ENCODE data around the gene MED17.

MED17 gene

GRCh38 chr11:93791493-93791892 lies 7.4 kb downstream of the MED17 start:
- Mint-ChIP-seq H3K9me3 (no peaks in the 10 kb centered on the region), H3K4me1 (peaks cover 16% of the 10 kb centered on the region), H3K27ac (no peak overlapping the region), H3K27me3 (ENCODE audit: low read depth) (no peaks in the 10 kb centered on the region), H3K4me3 (no peak overlapping the region), H3K36me3 (ENCODE audit: low read depth) (peaks cover 86% of the 10 kb centered on the region)
- no peak for TF ChIP-seq CTCF (IDR thresholded peaks at IDR 0.05; ENCODE audit: unreplicated experiment in 3 of 3)

- Mint-ChIP-seq H3K4me3 (no peak overlapping the region), H3K4me1 (no peaks in the 10 kb centered on the region), H3K9me3 (no peaks in the 10 kb centered on the region), H3K36me3 (ENCODE audit: low read depth) (peaks cover 75% of the 10 kb centered on the region), H3K27ac (no peak overlapping the region), H3K27me3 (ENCODE audit: low read depth) (no peaks in the 10 kb centered on the region)
- no peak for TF ChIP-seq CTCF (IDR thresholded peaks at IDR 0.05; ENCODE audit: unreplicated experiment in 3 of 3)
Observed at GRCh38 chr11:93796441-93797231, 12.6 kb downstream of the MED17 start.

DNA sequence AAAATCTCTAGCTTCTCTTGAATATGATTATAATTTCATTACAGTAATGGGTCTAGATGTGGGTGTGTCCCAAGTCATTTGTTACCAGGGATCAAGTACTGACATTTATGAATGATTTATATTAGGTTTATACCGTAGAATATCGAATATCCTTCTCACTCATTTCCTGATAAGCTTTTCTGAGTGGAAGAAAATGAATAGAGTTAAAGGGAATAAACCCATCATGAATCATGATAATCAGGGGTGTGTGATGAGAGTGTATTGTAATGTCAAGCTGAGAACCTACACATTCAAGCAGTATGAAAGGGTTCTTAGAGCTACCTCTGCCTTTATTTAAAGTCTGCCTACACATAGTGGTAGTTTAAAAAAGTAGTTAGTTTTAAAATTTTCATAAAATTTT lies 17.3 kb downstream of the MED17 start:
- H3K9me3 Mint-ChIP-seq, result no peaks in the 10 kb centered on the region
- H3K4me1 Mint-ChIP-seq, result no peaks in the 10 kb centered on the region
- peaks cover 70% of the 10 kb centered on the region for H3K36me3 Mint-ChIP-seq (ENCODE audit: low read depth)
- H3K27me3 Mint-ChIP-seq (ENCODE audit: low read depth), result no peaks in the 10 kb centered on the region
- no peak overlapping the region for H3K4me3 Mint-ChIP-seq
- no peak overlapping the region for H3K27ac Mint-ChIP-seq
- TF ChIP-seq CTCF (IDR thresholded peaks at IDR 0.05; ENCODE audit: unreplicated experiment in 3 of 3), result no peak

DNA sequence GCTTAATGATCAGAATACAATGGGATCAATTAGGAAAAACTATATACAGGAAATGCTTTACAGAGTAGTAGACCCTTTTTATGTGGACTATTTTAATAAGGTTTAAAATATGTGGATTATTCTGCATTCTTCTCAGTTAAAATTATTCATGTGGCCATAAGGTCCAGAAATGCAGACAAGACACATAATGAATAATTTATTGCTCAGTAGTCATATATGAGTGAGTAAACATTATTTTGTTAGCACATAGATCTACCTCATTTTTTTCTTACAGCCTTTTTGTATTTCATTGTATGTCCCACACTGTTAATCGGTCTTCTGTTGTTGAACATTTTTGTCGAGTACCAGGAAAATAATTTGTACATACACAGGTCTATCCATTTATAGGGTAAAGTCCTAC lies 20.8 kb downstream of the MED17 start:
- H3K27me3 Mint-ChIP-seq (ENCODE audit: low read depth), result no peaks in the 10 kb centered on the region
- no peak for TF ChIP-seq CTCF (IDR thresholded peaks at IDR 0.05; ENCODE audit: unreplicated experiment in 3 of 3)
- no peak overlapping the region for H3K4me3 Mint-ChIP-seq
- no peaks in the 10 kb centered on the region for H3K9me3 Mint-ChIP-seq
- no peak overlapping the region for H3K27ac Mint-ChIP-seq
- H3K4me1 Mint-ChIP-seq, result no peaks in the 10 kb centered on the region
- H3K36me3 Mint-ChIP-seq (ENCODE audit: low read depth), result peaks cover 73% of the 10 kb centered on the region

GRCh38 chr11:93807980-93808379 lies 23.9 kb downstream of the MED17 start:
- H3K4me3 Mint-ChIP-seq, result no peak overlapping the region
- no peak overlapping the region for H3K27ac Mint-ChIP-seq
- H3K4me1 Mint-ChIP-seq, result no peaks in the 10 kb centered on the region
- H3K36me3 Mint-ChIP-seq (ENCODE audit: low read depth), result peaks cover 80% of the 10 kb centered on the region
- no peak for TF ChIP-seq CTCF (IDR thresholded peaks at IDR 0.05; ENCODE audit: unreplicated experiment in 3 of 3)
- H3K9me3 Mint-ChIP-seq, result no peaks in the 10 kb centered on the region
- no peaks in the 10 kb centered on the region for H3K27me3 Mint-ChIP-seq (ENCODE audit: low read depth)

GRCh38 chr11:93813974-93814373 lies 29.9 kb downstream of the MED17 start:
- Mint-ChIP-seq H3K4me1 (peaks cover 6% of the 10 kb centered on the region), H3K4me3 (no peak overlapping the region), H3K27ac (no peak overlapping the region), H3K36me3 (ENCODE audit: low read depth) (peaks cover 71% of the 10 kb centered on the region), H3K27me3 (ENCODE audit: low read depth) (no peaks in the 10 kb centered on the region), H3K9me3 (no peaks in the 10 kb centered on the region)
- no peak for TF ChIP-seq CTCF (IDR thresholded peaks at IDR 0.05; ENCODE audit: unreplicated experiment in 3 of 3)

Measured in nephron (organoid).